ENCODE data around the gene ESPNL.
A peak's percentile ranks its signal among the peaks of the same experiment; 100 is the strongest.
"Not testable (repeated sequence)": the region's sequence is repeated elsewhere in the genome, so short reads cannot be mapped to it uniquely, and the experiment has no call there.

The ESPNL gene

GRCh38 chr2:238061315-238062202 is 38.6 kb upstream of the ESPNL start:
- TF ChIP-seq ZFX (IDR thresholded peaks at IDR 0.05) (no peak), CTCF (conservative IDR thresholded peaks at IDR 0.05) (no peak)
- peak overlapping the region; percentile 95 for H3K27ac ChIP-seq

- H3K27ac ChIP-seq = no peak overlapping the region
- no peak for TF ChIP-seq CTCF (conservative IDR thresholded peaks at IDR 0.05)
- TF ChIP-seq ZFX (IDR thresholded peaks at IDR 0.05) = no peak
Measured at GRCh38 chr2:238063414-238064189, 36.5 kb upstream of the ESPNL start.

- H3K27ac ChIP-seq = no peak overlapping the region
- TF ChIP-seq ZFX (IDR thresholded peaks at IDR 0.05) = no peak
- no peak for TF ChIP-seq CTCF (conservative IDR thresholded peaks at IDR 0.05)
Measured at GRCh38 chr2:238064376-238064775, 35.8 kb upstream of the ESPNL start.

- TF ChIP-seq CTCF (conservative IDR thresholded peaks at IDR 0.05) (no peak), ZFX (IDR thresholded peaks at IDR 0.05) (no peak)
- H3K27ac ChIP-seq = no peak overlapping the region
Measured at GRCh38 chr2:238065071-238065846, 34.9 kb upstream of the ESPNL start.

- TF ChIP-seq ZFX (IDR thresholded peaks at IDR 0.05) = no peak
- no peak for TF ChIP-seq CTCF (conservative IDR thresholded peaks at IDR 0.05)
- no peak overlapping the region for H3K27ac ChIP-seq
Measured at GRCh38 chr2:238066218-238066617, 33.9 kb upstream of the ESPNL start.

GRCh38 chr2:238066718-238067117 is 33.4 kb upstream of the ESPNL start:
- H3K27ac ChIP-seq = not testable (repeated sequence)

- no peak overlapping the region for H3K27ac ChIP-seq
- TF ChIP-seq CTCF (conservative IDR thresholded peaks at IDR 0.05) (no peak), ZFX (IDR thresholded peaks at IDR 0.05) (no peak)
Measured at GRCh38 chr2:238067939-238068338, 32.2 kb upstream of the ESPNL start.
